Natural killer cell treated with Interleukin-12 subunit alpha and Interleukin-12 subunit beta and Interleukin-15 and Interleukin-18, amount 100 ng/mL, for 72 hours (primary cell): ENCODE measurements around the gene AP1G1. TPM values are rescaled to one million over a fixed set of nuclear protein-coding genes. Genes with fewer than 3 reads are reported as not detected.

Source experiments
- ATAC-seq, 2 donors: fragments of 150-1000 bp; cut with Tn5 transposase in 1 of 2; sonication (Bioruptor Pico), chemical (Tn5 transposase) in 1 of 2; 2 replicates each; pipeline ENCODE4 v1.10.0; 2021
- DNase-seq: peaks from one replicate; pipeline ENCODE4 v3.0.0; 2022; ENCODE audit warnings: low spot score
- H3K27ac Mint-ChIP-seq, 2 donors: 1 replicate in 1 of 2; 2 replicates in 1 of 2; pipeline ENCODE4 v1.8.0; 2022; ENCODE audit warnings: mixed read lengths in 2 of 2, mild to moderate bottlenecking in 1 of 2, moderate library complexity in 1 of 2
- H3K27me3 Mint-ChIP-seq, 2 donors: 1 replicate in 1 of 2; 2 replicates in 1 of 2; pipeline ENCODE4 v1.8.0; 2022; ENCODE audit warnings: mixed read lengths in 2 of 2
- H3K36me3 Mint-ChIP-seq: one replicate; pipeline ENCODE4 v1.8.0; 2022; ENCODE audit warnings: mixed read lengths
- H3K4me1 Mint-ChIP-seq, 2 donors: 1 replicate in 1 of 2; 2 replicates in 1 of 2; pipeline ENCODE4 v1.8.0; 2022; ENCODE audit warnings: low read depth in 2 of 2, mixed read lengths in 2 of 2, mild to moderate bottlenecking in 1 of 2
- H3K4me3 Mint-ChIP-seq: one replicate; pipeline ENCODE4 v1.8.0; 2022; ENCODE audit warnings: mixed read lengths
- H3K9me3 Mint-ChIP-seq: 2 replicates; pipeline ENCODE4 v1.8.0; 2022; ENCODE audit warnings: mixed read lengths
- total RNA-seq, 2 donors: library from RNA; stranded (reverse); gene quantifications; one replicate each; pipeline ENCODE4 v1.2.3, GENCODE V29; 2022

Gene AP1G1
- total RNA-seq, 2 donors from 2014 or later: 111 to 120 TPM

DNA sequence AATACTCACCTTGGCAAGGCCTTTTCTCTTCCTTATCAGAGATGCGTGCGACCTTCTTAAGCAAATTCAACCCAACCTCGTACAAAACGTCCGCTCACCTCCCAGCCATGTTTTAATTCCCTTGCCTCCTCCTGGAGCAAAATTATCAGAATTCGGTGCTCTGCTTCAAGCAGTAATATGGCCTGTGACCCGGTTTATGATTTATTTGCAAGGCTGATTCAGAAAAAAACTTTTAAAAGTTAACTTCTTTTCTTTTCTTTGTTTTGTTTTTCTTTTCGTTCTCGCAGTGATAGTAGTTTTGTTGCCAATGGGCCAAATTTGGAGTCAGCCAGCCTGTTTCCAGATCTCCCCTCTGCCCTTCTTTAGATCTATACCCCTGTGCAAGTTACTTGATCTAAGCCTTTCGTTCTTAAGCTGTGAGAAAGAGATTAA, 84.3 kb downstream of the AP1G1 start, which contains the start of gene PHLPP2:
Gene PHLPP2 (minus strand): TSS at position 382 of the 432 bp plus-strand sequence. CDS start 9,906 bp downstream, outside the sequence.
- Mint-ChIP-seq H3K4me1 (peaks cover 14 to 15% of the 10 kb centered on the region in 2 donors), H3K27me3 (peaks cover 0 to 3% of the 10 kb centered on the region in 2 donors), H3K27ac (peak within 1 kb of the TSS; percentile 56 to 74), H3K4me3 (peak within 1 kb of the TSS; percentile 77), H3K9me3 (no peaks in the 10 kb centered on the region), H3K36me3 (no peaks in the 10 kb centered on the region)
- no peak for ATAC-seq
- no peak for DNase-seq

DNA sequence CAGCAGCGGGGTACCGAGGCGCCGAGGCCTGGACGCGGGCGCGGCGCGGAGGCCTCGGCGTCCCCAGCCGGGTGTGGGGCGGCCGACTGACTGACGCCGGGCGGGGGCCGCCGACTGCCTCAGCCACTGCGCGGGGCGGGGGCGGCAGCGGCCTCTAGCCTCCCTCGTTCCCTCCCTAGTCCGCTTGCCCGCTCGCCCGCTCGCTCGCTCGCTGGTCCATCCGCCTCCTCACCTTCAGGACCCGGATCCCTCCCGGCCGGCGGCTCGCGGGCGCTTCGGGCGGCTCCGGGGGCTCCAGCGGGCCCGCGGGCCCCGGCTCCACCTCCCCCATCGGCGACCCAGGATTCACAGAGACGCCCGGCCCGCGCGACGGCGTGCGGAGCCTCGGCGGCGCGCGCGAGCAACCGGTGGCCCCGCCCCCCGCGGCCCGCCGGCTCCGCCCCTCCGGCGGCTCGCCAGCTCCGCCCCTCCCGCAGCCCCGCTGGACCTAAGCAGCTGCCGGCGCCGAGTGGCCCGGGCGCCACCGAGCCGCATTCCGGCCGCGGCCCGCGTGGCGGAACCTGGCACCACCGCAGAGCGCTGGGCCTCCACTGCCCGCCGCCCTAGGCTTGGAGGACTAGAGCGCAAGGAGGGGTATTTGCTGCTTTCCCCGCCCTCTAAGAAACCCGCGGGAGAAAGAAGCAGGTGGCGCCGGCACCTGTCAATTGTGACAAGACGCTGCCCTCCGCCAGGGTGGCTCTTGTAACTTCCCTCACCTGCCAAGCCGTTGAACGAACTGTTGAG, 84.9 kb downstream of the AP1G1 start:
- H3K4me3 Mint-ChIP-seq: peak overlapping the region; percentile 77

GRCh38 chr16:71722801-71723536, 85.7 kb downstream of the AP1G1 start:
- peak; percentile 56 to 66 for ATAC-seq
- Mint-ChIP-seq H3K9me3 (no peaks in the 10 kb centered on the region), H3K4me1 (peaks cover 14 to 15% of the 10 kb centered on the region in 2 donors), H3K4me3 (peak overlapping the region; percentile 96), H3K27ac (peak overlapping the region; percentile 50 to 80), H3K27me3 (peaks cover 0 to 3% of the 10 kb centered on the region in 2 donors), H3K36me3 (no peaks in the 10 kb centered on the region)
- DNase-seq: peak; percentile 76

More for the DNA sequence above, 84.9 kb downstream of the AP1G1 start:
- DNase-seq (peak; percentile 86), ATAC-seq (peak; percentile 92 to 97)
- H3K27me3 Mint-ChIP-seq: peaks cover 0 to 3% of the 10 kb centered on the region in 2 donors
- H3K9me3 Mint-ChIP-seq: no peaks in the 10 kb centered on the region
- H3K4me1 Mint-ChIP-seq: peaks cover 14 to 15% of the 10 kb centered on the region in 2 donors
- H3K36me3 Mint-ChIP-seq: no peaks in the 10 kb centered on the region
- peak overlapping the region; percentile 56 to 74 for H3K27ac Mint-ChIP-seq

DNA sequence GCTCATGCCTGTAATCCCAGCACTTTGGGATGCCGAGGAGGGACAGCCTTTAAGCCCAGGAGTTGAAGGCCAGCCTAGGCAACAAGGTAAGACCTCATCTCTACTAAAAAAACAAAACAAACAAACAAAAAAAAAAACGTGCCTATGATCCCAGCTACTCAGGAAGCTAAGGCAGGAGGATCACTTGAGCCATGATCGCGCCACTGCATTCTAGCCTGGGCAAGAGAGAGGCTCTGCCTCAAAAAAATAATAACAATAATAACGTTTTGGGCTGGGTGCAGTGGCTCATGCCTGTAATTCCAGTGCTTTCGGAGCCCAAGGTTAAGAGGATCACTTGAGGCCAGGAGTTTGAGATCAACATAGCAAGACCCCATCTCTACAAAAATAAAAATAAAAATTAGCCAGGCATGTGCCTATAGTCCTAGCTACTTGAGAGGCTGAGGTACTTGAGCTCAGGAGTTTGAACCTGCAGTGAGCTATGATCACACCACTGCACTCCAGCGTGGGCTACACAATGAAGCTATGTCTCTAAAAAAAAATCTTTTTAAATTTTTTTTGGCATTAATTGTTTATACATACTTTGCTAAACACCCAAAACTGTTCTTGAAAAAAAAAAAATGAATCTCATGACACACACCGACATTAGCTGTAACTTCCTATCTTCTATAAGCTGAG, 87.4 kb downstream of the AP1G1 start:
- no peaks in the 10 kb centered on the region for H3K36me3 Mint-ChIP-seq
- DNase-seq: no peak
- peaks cover 14 to 15% of the 10 kb centered on the region in 2 donors for H3K4me1 Mint-ChIP-seq
- H3K27ac Mint-ChIP-seq: no peak overlapping the region
- no peak for ATAC-seq
- H3K27me3 Mint-ChIP-seq: peaks cover 0 to 3% of the 10 kb centered on the region in 2 donors
- H3K9me3 Mint-ChIP-seq: no peaks in the 10 kb centered on the region
- H3K4me3 Mint-ChIP-seq: no peak overlapping the region

DNA sequence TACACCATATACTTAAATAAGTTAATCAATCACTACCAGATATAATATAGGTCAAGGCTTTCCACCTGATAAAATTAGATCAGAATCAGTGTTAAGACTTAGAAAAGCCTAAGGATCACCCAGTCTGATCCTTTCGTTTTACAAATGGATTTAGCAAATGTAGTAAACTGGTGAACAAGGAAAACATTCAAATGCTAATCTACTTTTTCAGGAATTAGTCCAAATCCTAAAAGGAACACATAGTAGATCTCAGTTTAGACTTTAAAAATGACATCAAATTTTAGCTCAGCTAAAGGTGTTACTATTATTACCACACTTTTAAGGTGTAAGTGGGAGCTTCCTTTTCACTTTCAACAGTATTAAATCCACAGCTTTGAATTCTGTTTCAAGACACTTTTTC, 96.1 kb downstream of the AP1G1 start:
- no peak overlapping the region for H3K27ac Mint-ChIP-seq
- no peaks in the 10 kb centered on the region for H3K36me3 Mint-ChIP-seq
- no peaks in the 10 kb centered on the region for H3K9me3 Mint-ChIP-seq
- H3K27me3 Mint-ChIP-seq: no peaks in the 10 kb centered on the region
- ATAC-seq (no peak), DNase-seq (no peak)
- no peak overlapping the region for H3K4me3 Mint-ChIP-seq
- H3K4me1 Mint-ChIP-seq: peaks cover 0 to 5% of the 10 kb centered on the region in 2 donors

GRCh38 chr16:71711789-71712188, 96.8 kb downstream of the AP1G1 start:
- ATAC-seq (no peak), DNase-seq (no peak)
- Mint-ChIP-seq H3K4me1 (peaks cover 0 to 5% of the 10 kb centered on the region in 2 donors), H3K27me3 (no peaks in the 10 kb centered on the region), H3K9me3 (no peaks in the 10 kb centered on the region), H3K4me3 (no peak overlapping the region), H3K27ac (no peak overlapping the region), H3K36me3 (no peaks in the 10 kb centered on the region)

GRCh38 chr16:71709229-71709781, 99.3 kb downstream of the AP1G1 start:
- ATAC-seq: no peak
- no peak for DNase-seq
- H3K36me3 Mint-ChIP-seq: no peaks in the 10 kb centered on the region

GRCh38 chr16:71708696-71709095, 99.9 kb downstream of the AP1G1 start:
- no peak for DNase-seq
- H3K27ac Mint-ChIP-seq: no peak overlapping the region
- H3K36me3 Mint-ChIP-seq: no peaks in the 10 kb centered on the region
- no peaks in the 10 kb centered on the region for H3K9me3 Mint-ChIP-seq
- ATAC-seq: no peak
- H3K4me1 Mint-ChIP-seq: peaks cover 5% of the 10 kb centered on the region in 2 donors
- no peaks in the 10 kb centered on the region for H3K27me3 Mint-ChIP-seq
- no peak overlapping the region for H3K4me3 Mint-ChIP-seq

More at GRCh38 chr16:71709229-71709781, 99.3 kb downstream of the AP1G1 start:
- Mint-ChIP-seq H3K9me3 (no peaks in the 10 kb centered on the region), H3K27ac (no peak overlapping the region), H3K4me1 (peaks cover 4 to 5% of the 10 kb centered on the region in 2 donors), H3K4me3 (no peak overlapping the region), H3K27me3 (no peaks in the 10 kb centered on the region)

- no peak for DNase-seq
- Mint-ChIP-seq H3K27ac (no peak overlapping the region), H3K4me3 (no peak overlapping the region), H3K36me3 (no peaks in the 10 kb centered on the region), H3K9me3 (no peaks in the 10 kb centered on the region), H3K4me1 (peaks cover 5% of the 10 kb centered on the region in 2 donors), H3K27me3 (no peaks in the 10 kb centered on the region)
- no peak for ATAC-seq
Measured at GRCh38 chr16:71707199-71707598, 101.4 kb downstream of the AP1G1 start.

DNA sequence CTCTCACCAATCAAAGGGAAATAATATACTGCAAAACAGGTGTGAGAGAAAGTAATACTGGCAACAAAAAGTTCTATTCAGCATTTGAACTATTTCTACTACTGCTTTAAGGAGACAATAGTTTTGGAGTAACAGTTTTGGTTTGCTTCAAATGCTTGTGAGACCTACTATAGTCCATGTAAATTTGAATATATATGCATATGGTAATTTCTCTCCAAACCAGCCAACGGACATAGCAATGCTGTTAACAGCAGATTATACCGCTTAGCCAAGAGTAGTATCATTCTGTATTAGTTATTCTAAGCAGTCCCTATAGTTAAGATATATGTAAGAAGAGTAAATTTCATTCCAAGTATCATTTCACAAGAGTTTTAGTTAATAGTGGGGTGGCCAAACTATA, 102.6 kb downstream of the AP1G1 start:
- Mint-ChIP-seq H3K36me3 (peaks cover 4% of the 10 kb centered on the region), H3K9me3 (no peaks in the 10 kb centered on the region), H3K4me1 (peaks cover 0 to 5% of the 10 kb centered on the region in 2 donors), H3K27me3 (no peaks in the 10 kb centered on the region), H3K4me3 (no peak overlapping the region), H3K27ac (no peak overlapping the region)
- ATAC-seq (no peak), DNase-seq (no peak)

GRCh38 chr16:71703333-71703732, 105.3 kb downstream of the AP1G1 start:
- ATAC-seq: no peak
- H3K27me3 Mint-ChIP-seq: no peaks in the 10 kb centered on the region
- H3K4me1 Mint-ChIP-seq: peaks cover 0 to 5% of the 10 kb centered on the region in 2 donors
- no peaks in the 10 kb centered on the region for H3K9me3 Mint-ChIP-seq
- H3K36me3 Mint-ChIP-seq: peaks cover 4% of the 10 kb centered on the region
- no peak overlapping the region for H3K27ac Mint-ChIP-seq
- no peak for DNase-seq
- H3K4me3 Mint-ChIP-seq: no peak overlapping the region

GRCh38 chr16:71700831-71701230, 107.8 kb downstream of the AP1G1 start:
- Mint-ChIP-seq H3K4me1 (peaks cover 0 to 5% of the 10 kb centered on the region in 2 donors), H3K4me3 (no peak overlapping the region), H3K36me3 (peaks cover 4% of the 10 kb centered on the region), H3K27me3 (no peaks in the 10 kb centered on the region), H3K27ac (no peak overlapping the region), H3K9me3 (no peaks in the 10 kb centered on the region)
- ATAC-seq: no peak
- no peak for DNase-seq

DNA sequence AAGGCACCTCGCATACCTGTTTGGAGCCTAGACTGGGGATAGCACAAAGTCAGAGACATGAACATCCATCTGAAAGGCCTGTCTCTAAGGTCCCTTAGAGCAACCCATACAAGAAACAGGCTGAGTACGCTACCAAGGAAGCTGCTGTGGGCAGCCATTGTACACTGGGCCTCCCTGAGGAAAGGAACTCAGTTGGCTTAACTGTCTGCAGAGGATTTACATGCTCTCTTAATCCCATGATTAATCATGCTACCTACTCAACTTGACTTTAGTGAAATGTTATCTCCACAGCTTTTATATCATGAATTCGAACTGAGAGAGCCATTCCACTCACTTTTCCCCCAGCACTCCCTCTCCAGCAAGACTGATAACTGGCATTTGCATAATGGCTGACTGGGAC, 110.1 kb downstream of the AP1G1 start:
- Mint-ChIP-seq H3K4me1 (peaks cover 0 to under 1% of the 10 kb centered on the region in 2 donors), H3K9me3 (no peaks in the 10 kb centered on the region), H3K27me3 (no peaks in the 10 kb centered on the region), H3K36me3 (peaks cover 4% of the 10 kb centered on the region), H3K4me3 (no peak overlapping the region), H3K27ac (no peak overlapping the region)
- ATAC-seq (no peak), DNase-seq (no peak)
